Caco-2 (cell line): ENCODE data around the gene ATP5ME. TPM values are rescaled to one million over a fixed set of nuclear protein-coding genes. Genes with fewer than 3 reads are reported as not detected.

Source experiments
- BruUV-seq: library from RNA; stranded (reverse); fragments of 400-500 nt; replicated peaks from 2 replicates; lab custom pipeline; 2021; lab: Mats Ljungman, UMichigan
- CTCF ChIA-PET: fragments of 300-600 bp; sonication (Branson Sonifier 250); formaldehyde crosslinking; loops from one replicate; lab custom pipeline; 2022; ENCODE audit warnings: antibody characterized with exemption; lab: Charles Lee
- POLR2A ChIA-PET: fragments of 300-600 bp; sonication (Branson Sonifier 250); formaldehyde crosslinking; loops from one replicate; lab custom pipeline; 2022; ENCODE audit warnings: antibody characterized with exemption; lab: Charles Lee
- DNase-seq, 2 experiments: peaks; one replicate each; pipeline versions ENCODE4 v3.0.0 to v3.0.0-alpha.2; 2020 to 2022
- H3K27me3 ChIP-seq: replicated peaks from 2 replicates; pipeline ENCODE4 v1.6.0; 2011; ENCODE audit warnings: low read length; ENCODE audit not compliant: control insufficient read depth, insufficient read depth
- H3K36me3 ChIP-seq: 2 replicates; pipeline ENCODE4 v1.5.1; 2011; ENCODE audit warnings: low read length; ENCODE audit not compliant: control insufficient read depth, insufficient read depth
- H3K4me1 ChIP-seq: fragments of 250-450 bp; sonication (Bioruptor Pico); 2 replicates; pipeline ENCODE4 v1.5.1; 2020; ENCODE audit warnings: mild to moderate bottlenecking
- H3K4me3 ChIP-seq: 2 replicates; pipeline ENCODE4 v1.5.1; 2011; ENCODE audit warnings: low read depth, mild to moderate bottlenecking, control low read depth, low read length
- H3K9me3 ChIP-seq: fragments of 250-450 bp; sonication (Bioruptor Pico); 2 replicates; pipeline ENCODE4 v1.5.1; 2020; ENCODE audit warnings: mild to moderate bottlenecking, moderate library complexity
- H3K27ac Mint-ChIP-seq: one replicate; pipeline ENCODE4 v1.8.0; 2022; ENCODE audit warnings: mixed read lengths; ENCODE audit not compliant: unreplicated experiment
- H3K27me3 Mint-ChIP-seq: one replicate; pipeline ENCODE4 v1.8.0; 2022; ENCODE audit warnings: mixed read lengths; ENCODE audit not compliant: insufficient read depth, unreplicated experiment
- H3K36me3 Mint-ChIP-seq: one replicate; pipeline ENCODE4 v1.8.0; 2022; ENCODE audit warnings: mild to moderate bottlenecking, mixed read lengths; ENCODE audit not compliant: insufficient read depth, unreplicated experiment
- H3K4me1 Mint-ChIP-seq: one replicate; pipeline ENCODE4 v1.8.0; 2022; ENCODE audit warnings: low read depth, mixed read lengths; ENCODE audit not compliant: unreplicated experiment
- H3K4me3 Mint-ChIP-seq: one replicate; pipeline ENCODE4 v1.8.0; 2022; ENCODE audit warnings: mild to moderate bottlenecking, moderate library complexity, mixed read lengths; ENCODE audit not compliant: unreplicated experiment
- H3K9me3 Mint-ChIP-seq: one replicate; pipeline ENCODE4 v1.8.0; 2022; ENCODE audit warnings: mixed read lengths; ENCODE audit not compliant: unreplicated experiment
- intact Hi-C: fragments of 100-400 bp; cut with micrococcal nuclease; formaldehyde crosslinking; loops from one replicate; pipeline ENCODE4 v1.10.0; 2022; ENCODE audit not compliant: unreplicated experiment
- total RNA-seq: library from RNA; stranded (reverse); gene quantifications from 2 replicates; pipeline ENCODE4 v1.2.3, GENCODE V29; 2022
- TF ChIP-seq, protein P1 (sequence below), 2 experiments: fragments of 200-600 bp in 1 of 2; IDR thresholded peaks; 1 replicate in 1 of 2; 2 replicates in 1 of 2; pipeline versions ENCODE4 v1.5.1 to v1.8.0; 2011 to 2022; ENCODE audit warnings: antibody characterized with exemption in 1 of 2, control low read depth in 1 of 2, inconsistent platforms in 1 of 2, low read depth in 1 of 2, low read length in 1 of 2, mild to moderate bottlenecking in 1 of 2, moderate library complexity in 1 of 2; ENCODE audit not compliant: insufficient read depth in 1 of 2, severe bottlenecking in 1 of 2, unreplicated experiment in 1 of 2

The ATP5ME gene
- total RNA-seq, 1 experiment from 2014 or later = 244 TPM

DNA sequence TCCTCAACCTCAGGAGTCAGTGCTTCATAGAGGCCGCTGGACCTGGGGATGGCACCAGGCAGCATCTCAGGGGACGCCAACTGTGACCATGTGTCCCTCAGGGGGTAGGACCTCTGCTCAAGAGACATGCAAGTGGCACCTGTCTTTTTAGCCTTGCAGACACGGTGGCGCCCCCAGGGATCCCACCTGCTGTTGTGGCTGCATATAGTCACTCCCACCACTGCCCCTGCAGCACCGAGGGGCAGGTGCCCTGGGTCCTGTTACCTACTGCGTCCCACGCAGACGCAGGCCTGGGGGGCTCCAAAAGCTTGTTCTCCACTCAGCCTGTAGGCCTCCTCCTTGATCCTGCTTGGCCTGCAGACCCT, 2.8 kb upstream of the ATP5ME start:
- H3K27me3 Mint-ChIP-seq = no peaks in the 10 kb centered on the region
- POLR2A ChIA-PET = no interaction called here
- Histone ChIP-seq H3K9me3 (no peaks in the 10 kb centered on the region), H3K4me1 (peaks cover 7% of the 10 kb centered on the region; the same call in 1 of the 2 replicates), H3K36me3 (peaks cover 2% of the 10 kb centered on the region; the same call in 1 of the 2 replicates), H3K27me3 (no peaks in the 10 kb centered on the region), H3K4me3 (no peak overlapping the region)
- intact Hi-C loops = no loop called here
- TF ChIP-seq, protein P1, sequence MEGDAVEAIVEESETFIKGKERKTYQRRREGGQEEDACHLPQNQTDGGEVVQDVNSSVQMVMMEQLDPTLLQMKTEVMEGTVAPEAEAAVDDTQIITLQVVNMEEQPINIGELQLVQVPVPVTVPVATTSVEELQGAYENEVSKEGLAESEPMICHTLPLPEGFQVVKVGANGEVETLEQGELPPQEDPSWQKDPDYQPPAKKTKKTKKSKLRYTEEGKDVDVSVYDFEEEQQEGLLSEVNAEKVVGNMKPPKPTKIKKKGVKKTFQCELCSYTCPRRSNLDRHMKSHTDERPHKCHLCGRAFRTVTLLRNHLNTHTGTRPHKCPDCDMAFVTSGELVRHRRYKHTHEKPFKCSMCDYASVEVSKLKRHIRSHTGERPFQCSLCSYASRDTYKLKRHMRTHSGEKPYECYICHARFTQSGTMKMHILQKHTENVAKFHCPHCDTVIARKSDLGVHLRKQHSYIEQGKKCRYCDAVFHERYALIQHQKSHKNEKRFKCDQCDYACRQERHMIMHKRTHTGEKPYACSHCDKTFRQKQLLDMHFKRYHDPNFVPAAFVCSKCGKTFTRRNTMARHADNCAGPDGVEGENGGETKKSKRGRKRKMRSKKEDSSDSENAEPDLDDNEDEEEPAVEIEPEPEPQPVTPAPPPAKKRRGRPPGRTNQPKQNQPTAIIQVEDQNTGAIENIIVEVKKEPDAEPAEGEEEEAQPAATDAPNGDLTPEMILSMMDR (IDR thresholded peaks at IDR 0.05; ENCODE audit: insufficient read depth in 1 of 2, low read depth in 1 of 2, low read length in 1 of 2, severe bottlenecking in 1 of 2, unreplicated experiment in 1 of 2) = no peak
- no peak overlapping the region for H3K4me3 Mint-ChIP-seq
- CTCF ChIA-PET = no interaction called here
- peaks cover 5% of the 10 kb centered on the region for H3K4me1 Mint-ChIP-seq
- H3K27ac Mint-ChIP-seq = no peak overlapping the region
- no peaks in the 10 kb centered on the region for H3K9me3 Mint-ChIP-seq
- BruUV-seq = no TSS peak
- DNase-seq = no peak
- peaks cover 36% of the 10 kb centered on the region for H3K36me3 Mint-ChIP-seq

DNA sequence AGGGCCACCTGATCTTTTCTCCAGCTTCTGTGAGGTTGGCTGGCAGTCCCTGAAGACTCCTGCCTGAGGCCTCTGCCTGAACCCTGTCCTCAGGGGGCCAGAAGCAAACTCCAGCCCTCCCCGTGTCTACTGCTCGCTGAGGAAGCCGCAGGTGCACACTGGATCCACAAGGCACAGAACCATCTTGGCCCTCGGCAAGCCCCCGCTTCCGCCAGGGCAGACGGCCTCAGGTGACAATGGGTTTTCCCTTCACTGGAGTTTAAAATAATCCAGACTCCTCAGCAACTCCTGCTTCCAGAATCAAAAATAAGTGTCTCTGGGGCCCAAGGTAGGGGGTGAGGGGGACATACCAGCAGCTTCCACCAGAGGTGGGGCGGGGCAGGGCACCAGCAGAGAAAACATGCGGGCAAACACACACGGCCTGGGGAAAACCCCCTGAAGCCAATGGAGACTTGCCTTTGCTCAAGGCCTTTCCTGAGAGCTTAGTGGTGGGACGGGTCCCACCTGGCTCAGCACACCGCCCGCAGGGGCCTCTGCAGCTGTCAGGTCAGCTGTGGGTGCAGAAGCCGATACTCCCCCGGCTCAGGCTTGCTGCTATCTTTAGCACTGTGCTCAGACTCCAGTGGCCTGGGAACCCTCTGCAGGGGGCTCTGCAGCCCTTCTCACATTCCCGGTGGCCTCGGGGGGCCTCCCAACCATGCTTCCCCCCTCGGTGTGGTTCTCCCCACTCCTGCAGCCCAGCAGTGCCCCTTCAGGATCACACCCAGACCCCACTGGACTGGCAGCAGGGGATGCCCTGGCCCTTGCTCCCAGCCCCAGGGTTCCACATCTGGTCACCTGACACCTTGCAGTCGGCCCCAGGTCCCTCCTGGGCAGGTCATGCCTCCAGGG, 2.1 kb upstream of the ATP5ME start:
- H3K4me3 ChIP-seq = no peak overlapping the region
- H3K4me1 ChIP-seq = peaks cover 7% of the 10 kb centered on the region; the same call in 1 of the 2 replicates
- Mint-ChIP-seq H3K4me3 (no peak overlapping the region), H3K4me1 (peaks cover 5% of the 10 kb centered on the region), H3K27me3 (no peaks in the 10 kb centered on the region), H3K36me3 (peaks cover 42% of the 10 kb centered on the region), H3K27ac (no peak overlapping the region), H3K9me3 (no peaks in the 10 kb centered on the region)
- no peaks in the 10 kb centered on the region for H3K27me3 ChIP-seq
- intact Hi-C loops = no loop called here
- no peaks in the 10 kb centered on the region for H3K9me3 ChIP-seq
- BruUV-seq = no TSS peak
- TF ChIP-seq, protein P1 (IDR thresholded peaks at IDR 0.05; ENCODE audit: insufficient read depth in 1 of 2, low read depth in 1 of 2, low read length in 1 of 2, severe bottlenecking in 1 of 2, unreplicated experiment in 1 of 2) = no peak
- H3K36me3 ChIP-seq = peaks cover 2% of the 10 kb centered on the region; the same call in 1 of the 2 replicates
- ChIA-PET CTCF (no interaction called here), POLR2A (no interaction called here)
- DNase-seq = no peak

DNA sequence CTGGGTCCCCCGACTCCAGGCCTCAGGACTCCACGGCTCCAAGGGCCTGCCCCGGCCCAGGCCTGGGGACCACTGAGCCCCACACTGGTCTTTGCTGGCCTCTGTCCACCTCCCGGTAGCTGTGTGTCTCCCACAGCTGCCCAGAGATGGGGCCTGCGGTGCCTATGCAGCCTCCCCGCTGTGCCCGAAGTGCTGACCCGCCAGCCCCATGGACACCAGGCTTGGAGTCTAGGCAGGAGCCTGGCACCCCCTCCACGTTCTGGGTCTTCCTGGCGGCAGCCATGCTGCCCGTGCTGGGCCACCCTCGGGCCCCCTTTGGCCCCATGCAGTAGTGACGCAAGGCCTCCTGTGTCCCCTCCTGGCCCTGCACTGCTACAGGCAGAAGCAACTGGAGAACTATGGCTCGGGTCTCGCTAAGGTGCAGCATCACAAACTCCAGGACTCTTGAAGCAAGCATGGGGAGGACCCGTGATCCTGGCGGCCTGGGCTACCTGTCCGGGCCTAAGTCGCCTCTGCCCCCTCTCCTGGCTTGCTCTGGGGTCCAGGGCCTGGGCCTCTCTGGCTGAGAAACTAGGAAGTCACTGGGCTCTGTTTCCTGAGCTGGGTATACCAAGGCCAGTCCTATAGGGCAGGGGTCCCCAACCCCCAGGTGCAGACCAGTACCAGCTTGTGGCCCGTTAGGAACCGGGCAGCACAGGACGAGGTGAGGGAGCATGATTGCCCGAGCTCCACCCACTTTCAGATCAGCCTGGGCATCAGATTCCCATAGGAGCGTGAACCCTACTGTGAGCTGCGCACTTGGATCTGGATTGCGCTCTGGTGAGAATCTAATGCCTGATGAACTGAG, 1.2 kb upstream of the ATP5ME start:
- peaks cover 4% of the 10 kb centered on the region; the same call in 1 of the 2 replicates for H3K4me1 ChIP-seq
- TF ChIP-seq, protein P1 (IDR thresholded peaks at IDR 0.05; ENCODE audit: insufficient read depth in 1 of 2, low read depth in 1 of 2, low read length in 1 of 2, severe bottlenecking in 1 of 2, unreplicated experiment in 1 of 2) = no peak
- H3K9me3 ChIP-seq = no peaks in the 10 kb centered on the region
- ChIA-PET CTCF (no interaction called here), POLR2A (no interaction called here)
- peaks cover 46% of the 10 kb centered on the region for H3K36me3 Mint-ChIP-seq
- DNase-seq = no peak
- BruUV-seq = no TSS peak
- H3K27me3 Mint-ChIP-seq = no peaks in the 10 kb centered on the region
- H3K4me3 Mint-ChIP-seq = peak overlapping the region; percentile 80
- peaks cover 2% of the 10 kb centered on the region; the same call in 1 of the 2 replicates for H3K36me3 ChIP-seq
- intact Hi-C loops = no loop called here
- no peaks in the 10 kb centered on the region for H3K27me3 ChIP-seq
- H3K27ac Mint-ChIP-seq = peak overlapping the region; percentile 85
- H3K4me1 Mint-ChIP-seq = peaks cover 5% of the 10 kb centered on the region
- H3K4me3 ChIP-seq = peak overlapping the region; percentile 96
- H3K9me3 Mint-ChIP-seq = no peaks in the 10 kb centered on the region
